HEK293T (cell line): ENCODE results near the gene BGLAP.

Experiments
- CTCF ChIA-PET: fragments of 350-600 bp; formaldehyde crosslinking; extraction: SDS; loops from one replicate; lab custom pipeline; 2021; ENCODE audit warnings: antibody characterized with exemption, inconsistent platforms; lab: Yijun Ruan, JAX
- POLR2A ChIA-PET: fragments of 350-600 bp; formaldehyde crosslinking; extraction: SDS; loops from one replicate; lab custom pipeline; 2020; ENCODE audit warnings: antibody characterized with exemption, inconsistent platforms; lab: Yijun Ruan, JAX
- DNase-seq: peaks from one replicate; pipeline ENCODE4 v3.0.0; 2012; ENCODE audit warnings: mixed read lengths; ENCODE audit errors: extremely low spot score
- ARNT ChIP-seq: fragments of 450-650 bp; IDR thresholded peaks from 2 replicates; pipeline ENCODE4 v1.6.1; 2017; ENCODE audit warnings: mild to moderate bottlenecking
- BHLHE40 ChIP-seq: fragments of 450-650 bp; IDR thresholded peaks from 2 replicates; pipeline ENCODE4 v1.6.1; 2016; ENCODE audit warnings: mild to moderate bottlenecking, moderate library complexity, borderline replicate concordance
- CTBP1 ChIP-seq: fragments of 450-650 bp; IDR thresholded peaks from 2 replicates; pipeline ENCODE4 v1.6.1; 2016; ENCODE audit warnings: borderline replicate concordance
- ELF4 ChIP-seq: fragments of 450-650 bp; IDR thresholded peaks from 2 replicates; pipeline ENCODE4 v1.6.1; 2017; ENCODE audit warnings: antibody characterized with exemption
- FOXA1 ChIP-seq: fragments of 450-650 bp; IDR thresholded peaks from 2 replicates; pipeline ENCODE4 v1.6.1; 2016; ENCODE audit warnings: mild to moderate bottlenecking
- FOXK2 ChIP-seq: fragments of 450-650 bp; IDR thresholded peaks from 2 replicates; pipeline ENCODE4 v1.6.1; 2016; ENCODE audit warnings: mild to moderate bottlenecking
- FOXM1 ChIP-seq: fragments of 450-650 bp; IDR thresholded peaks from 2 replicates; pipeline ENCODE4 v1.6.1; 2017; ENCODE audit warnings: mild to moderate bottlenecking, borderline replicate concordance
- HDGF ChIP-seq: fragments of 450-650 bp; IDR thresholded peaks from 2 replicates; pipeline ENCODE4 v1.6.1; 2017; ENCODE audit warnings: antibody characterized with exemption, borderline replicate concordance
- L3MBTL2 ChIP-seq: fragments of 450-650 bp; conservative IDR thresholded peaks from 2 replicates; pipeline ENCODE4 v1.6.1; 2016; ENCODE audit warnings: mild to moderate bottlenecking
- LEF1 ChIP-seq: fragments of 450-650 bp; IDR thresholded peaks from 2 replicates; pipeline ENCODE4 v1.6.1; 2017; ENCODE audit warnings: mild to moderate bottlenecking, borderline replicate concordance
- NFRKB ChIP-seq: fragments of 450-650 bp; IDR thresholded peaks from 2 replicates; pipeline ENCODE4 v1.6.1; 2016; ENCODE audit warnings: mild to moderate bottlenecking, moderate library complexity
- SP1 ChIP-seq: fragments of 450-650 bp; IDR thresholded peaks from 2 replicates; pipeline ENCODE4 v1.6.1; 2017
- SUZ12 ChIP-seq: fragments of 450-650 bp; IDR thresholded peaks from 2 replicates; pipeline ENCODE4 v1.6.1; 2016; ENCODE audit warnings: mild to moderate bottlenecking
- TARDBP ChIP-seq: fragments of 450-650 bp; IDR thresholded peaks from 2 replicates; pipeline ENCODE4 v1.6.1; 2016
- ZNF384 ChIP-seq: fragments of 450-650 bp; IDR thresholded peaks from 2 replicates; pipeline ENCODE4 v1.6.1; 2016
- TF ChIP-seq, protein P1 (sequence below): fragments of 450-650 bp; IDR thresholded peaks from 2 replicates; pipeline ENCODE4 v1.6.1; 2016

Gene BGLAP

DNA sequence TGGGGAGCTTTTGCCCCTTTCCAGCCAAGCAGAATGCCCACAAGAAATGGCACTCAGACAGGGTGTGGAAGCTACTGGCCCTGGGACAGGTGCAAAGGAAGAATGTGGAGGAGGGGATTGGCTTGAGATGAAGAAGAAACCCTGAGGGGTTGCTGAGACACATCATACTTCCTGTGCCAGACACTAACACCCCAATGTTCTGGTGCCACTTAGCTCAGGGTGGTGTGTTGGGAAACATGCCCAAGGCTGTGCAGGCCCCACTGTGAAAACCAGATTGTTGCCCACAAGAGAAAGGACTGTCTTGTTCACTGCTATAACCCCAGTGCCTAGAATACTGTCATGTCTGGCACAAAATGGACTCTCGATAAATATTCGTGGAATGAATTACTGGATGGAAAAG lies 15.7 kb downstream of the BGLAP start:
- CTCF ChIA-PET, result interaction anchor here (0.6 to 1.4 kb wide), 3 partner anchors 10 to 1592 kb away, joined by 3 to 4 read pairs (median 4); partner anchors contain the start of gene PAQR6
- TF ChIP-seq HDGF (no peak), FOXM1 (no peak), CTBP1 (no peak), TARDBP (no peak), ELF4 (no peak), BHLHE40 (no peak), SUZ12 (no peak), FOXK2 (no peak), ARNT (no peak), NFRKB (no peak), FOXA1 (no peak), SP1 (no peak), LEF1 (no peak)
- TF ChIP-seq, protein P1, sequence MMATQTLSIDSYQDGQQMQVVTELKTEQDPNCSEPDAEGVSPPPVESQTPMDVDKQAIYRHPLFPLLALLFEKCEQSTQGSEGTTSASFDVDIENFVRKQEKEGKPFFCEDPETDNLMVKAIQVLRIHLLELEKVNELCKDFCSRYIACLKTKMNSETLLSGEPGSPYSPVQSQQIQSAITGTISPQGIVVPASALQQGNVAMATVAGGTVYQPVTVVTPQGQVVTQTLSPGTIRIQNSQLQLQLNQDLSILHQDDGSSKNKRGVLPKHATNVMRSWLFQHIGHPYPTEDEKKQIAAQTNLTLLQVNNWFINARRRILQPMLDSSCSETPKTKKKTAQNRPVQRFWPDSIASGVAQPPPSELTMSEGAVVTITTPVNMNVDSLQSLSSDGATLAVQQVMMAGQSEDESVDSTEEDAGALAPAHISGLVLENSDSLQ, result no peak
- POLR2A ChIA-PET, result interaction anchor here (0.8 kb wide), 1 partner anchor 45 kb away, joined by 3 read pairs; the partner anchor contains the start of gene PMF1
- no peak for DNase-seq

DNA sequence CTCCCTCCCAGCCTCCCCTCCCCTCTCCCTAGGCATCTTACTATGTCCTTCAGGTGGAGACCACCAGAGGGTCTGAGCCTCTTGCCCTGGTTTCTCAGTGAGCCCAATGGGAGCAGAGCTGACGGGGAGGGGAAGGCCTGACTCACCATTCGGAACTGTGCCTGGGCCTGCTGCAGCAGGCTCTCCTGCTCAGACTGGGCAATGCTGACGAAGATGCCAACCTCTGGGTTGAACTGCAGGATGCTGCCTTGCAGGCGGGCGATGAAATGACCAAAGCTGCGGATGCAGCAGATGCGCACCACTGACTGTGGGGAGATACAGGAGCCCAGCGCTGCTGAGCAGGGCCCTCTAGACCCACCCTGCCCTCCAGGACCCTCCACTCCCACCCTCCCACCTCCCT lies 16.9 kb downstream of the BGLAP start:
- ChIA-PET CTCF (no interaction called here), POLR2A (interaction anchor here (0.5 to 1.2 kb wide), 2 partner anchors 23 to 28 kb away, joined by 3 to 5 read pairs; partner anchors contain the start of gene SMG5)
- TF ChIP-seq L3MBTL2 (no peak), ARNT (no peak), FOXM1 (no peak), BHLHE40 (no peak), LEF1 (no peak), SP1 (no peak), ELF4 (no peak), SUZ12 (no peak), NFRKB (no peak), TARDBP (no peak), FOXA1 (no peak)
- TF ChIP-seq, protein P1, result no peak
- no peak for DNase-seq

DNA sequence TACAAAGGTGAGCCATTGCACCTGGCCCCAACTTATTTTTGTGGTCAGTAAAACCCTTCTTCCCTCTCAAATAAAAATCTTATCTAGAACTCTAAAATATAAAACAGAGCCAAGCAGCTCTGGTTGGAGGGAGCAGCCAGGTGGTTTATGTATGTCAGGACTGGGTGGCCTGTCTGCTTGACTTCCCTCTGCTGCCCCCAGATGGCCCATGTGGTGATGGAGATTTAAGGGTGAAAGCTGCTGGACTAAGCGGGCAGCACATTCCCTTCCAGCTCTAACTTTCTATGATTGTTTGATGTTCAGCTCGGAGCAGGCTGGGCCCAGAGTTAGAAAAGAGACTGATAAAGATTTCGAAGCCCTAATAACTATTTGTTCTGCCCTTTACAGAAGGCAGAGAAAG lies 17.8 kb downstream of the BGLAP start:
- no peak for TF ChIP-seq SP1
- TF ChIP-seq FOXK2, result no peak
- TF ChIP-seq ARNT, result no peak
- no peak for TF ChIP-seq ZNF384
- no peak for TF ChIP-seq CTBP1
- no peak for TF ChIP-seq HDGF
- TF ChIP-seq FOXA1, result no peak
- TF ChIP-seq NFRKB, result no peak
- TF ChIP-seq LEF1, result no peak
- TF ChIP-seq FOXM1, result no peak
- no peak for TF ChIP-seq TARDBP
- no peak for TF ChIP-seq ELF4
- TF ChIP-seq, protein P1, result no peak
- TF ChIP-seq BHLHE40, result no peak
- TF ChIP-seq SUZ12, result no peak
- no peak for TF ChIP-seq L3MBTL2
- POLR2A ChIA-PET, result interaction anchor here (1.2 to 1.3 kb wide), 2 partner anchors 13 to 22 kb away, joined by 4 to 5 read pairs; partner anchors contain the start of gene SMG5
- CTCF ChIA-PET, result no interaction called here
- DNase-seq, result no peak

DNA sequence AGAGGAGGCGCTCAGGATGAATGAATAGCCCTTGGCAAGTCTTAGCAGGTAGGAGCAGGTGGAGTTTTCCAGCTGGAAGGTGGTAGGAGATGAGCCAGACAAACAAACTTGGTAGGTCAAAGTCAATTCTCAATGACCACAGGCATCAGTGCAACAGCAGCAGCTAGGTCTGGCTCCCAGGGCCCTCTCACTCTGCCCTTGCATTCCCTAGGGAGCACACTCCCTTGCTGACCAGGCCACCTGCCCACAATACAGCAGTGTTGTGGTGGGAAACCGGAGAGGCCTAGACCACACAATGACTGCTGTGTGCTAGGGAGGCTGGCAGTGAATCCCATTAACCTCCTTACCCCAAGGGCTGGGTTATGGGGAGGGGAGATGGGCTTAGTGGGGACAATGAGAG lies 18.9 kb downstream of the BGLAP start:
- CTCF ChIA-PET, result no interaction called here

DNA sequence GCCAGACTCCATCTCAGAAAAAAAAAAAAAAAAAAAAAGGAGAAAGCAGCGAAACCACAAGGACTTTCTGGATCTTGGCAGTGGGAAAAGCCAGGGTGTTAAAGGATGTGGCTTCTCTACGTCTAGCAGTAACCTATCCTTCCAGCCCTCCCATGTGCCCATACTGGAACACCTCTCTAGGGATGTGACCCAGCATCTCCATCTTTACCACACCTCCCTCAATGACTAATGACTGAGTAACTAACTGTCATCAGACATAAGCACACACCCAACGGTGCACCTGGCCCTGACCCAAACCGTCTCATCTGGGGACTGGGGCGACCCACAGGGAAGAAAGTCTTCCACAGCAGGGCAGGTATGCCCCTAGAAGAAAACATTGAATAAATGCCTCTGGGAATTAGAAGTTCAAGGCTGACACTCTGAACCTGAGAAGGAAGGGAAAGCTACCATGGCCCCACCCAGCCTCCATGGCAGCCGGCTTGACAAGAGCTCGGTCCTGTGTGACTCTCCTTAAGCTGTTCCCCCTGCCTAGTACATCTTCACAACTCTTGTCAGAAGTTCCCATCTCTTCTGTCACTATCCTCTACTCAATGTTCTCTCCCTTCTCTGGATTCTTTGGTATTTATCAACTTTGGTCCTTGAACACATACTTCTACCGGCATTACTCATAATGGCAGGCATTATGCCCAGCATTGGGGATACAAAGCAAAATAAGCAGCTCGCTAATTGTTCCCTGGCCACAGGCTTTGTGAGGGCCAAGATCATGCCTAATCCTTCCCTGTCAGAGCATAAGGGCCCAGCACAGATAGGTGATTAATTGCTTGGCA lies 20.7 kb downstream of the BGLAP start:
- no peak for TF ChIP-seq HDGF
- TF ChIP-seq L3MBTL2, result no peak
- TF ChIP-seq CTBP1, result no peak
- TF ChIP-seq TARDBP, result no peak
- TF ChIP-seq BHLHE40, result no peak
- TF ChIP-seq FOXA1, result no peak
- DNase-seq, result no peak
- ChIA-PET CTCF (no interaction called here), POLR2A (interaction anchor here (0.8 to 1.2 kb wide), 2 partner anchors 19 to 50 kb away, joined by 3 to 4 read pairs; partner anchors contain the start of gene PMF1)

More for the DNA sequence above, 18.9 kb downstream of the BGLAP start:
- TF ChIP-seq LEF1 (no peak), FOXM1 (no peak), FOXK2 (no peak), CTBP1 (no peak), FOXA1 (no peak), ELF4 (no peak)
- POLR2A ChIA-PET, result interaction anchor here (1.3 kb wide), 1 partner anchor 12 kb away, joined by 4 read pairs; no protein-coding TSS in a partner anchor
- DNase-seq, result no peak

DNA sequence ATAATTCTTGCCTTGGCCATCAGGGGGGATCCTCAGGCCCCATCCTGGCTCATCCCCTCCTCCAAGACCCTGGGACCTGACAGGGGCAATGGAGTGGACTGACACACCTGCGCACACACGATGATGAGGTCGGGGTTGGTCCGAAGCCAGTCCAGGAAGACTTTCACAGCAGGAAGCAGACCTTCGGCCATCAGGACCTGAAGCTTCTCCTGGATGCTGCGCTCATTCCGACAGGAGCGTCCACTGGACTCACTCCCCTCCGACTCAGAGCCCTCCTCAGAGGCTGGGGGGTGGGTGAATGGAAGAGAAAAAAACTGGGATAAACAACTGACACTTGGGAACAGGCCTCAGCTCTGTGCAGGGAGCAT lies 21.3 kb downstream of the BGLAP start:
- ChIA-PET CTCF (interaction anchor here (0.6 kb wide), 1 partner anchor 122 kb away, joined by 3 read pairs; no protein-coding TSS in a partner anchor), POLR2A (interaction anchor here (0.7 to 0.8 kb wide), 2 partner anchors 18 to 51 kb away, joined by 3 read pairs; partner anchors contain the start of gene PMF1)
- no peak for TF ChIP-seq ZNF384
- no peak for TF ChIP-seq FOXK2
- no peak for TF ChIP-seq TARDBP
- TF ChIP-seq, protein P1, result no peak
- no peak for TF ChIP-seq HDGF
- TF ChIP-seq BHLHE40, result no peak
- no peak for DNase-seq
